Endothelial cell of umbilical vein (primary cell): ENCODE data around the gene STUM. TPM values are rescaled to one million over a fixed set of nuclear protein-coding genes. Genes with fewer than 3 reads are reported as not detected.

Source experiments
- BruUV-seq: library from RNA; stranded (reverse); fragments of 400-500 nt; replicated peaks from 2 replicates; lab custom pipeline; 2021; lab: Mats Ljungman, UMichigan
- CTCF ChIA-PET: fragments of 300-600, 350-600 bp; sonication (Branson Sonifier 250); formaldehyde crosslinking; loops from one replicate; lab custom pipeline; 2021; ENCODE audit warnings: antibody characterized with exemption, inconsistent platforms; lab: Charles Lee
- POLR2A ChIA-PET: fragments of 300-600, 350-600 bp; sonication (Branson Sonifier 250); formaldehyde crosslinking; loops from one replicate; lab custom pipeline; 2021; ENCODE audit warnings: antibody characterized with exemption, inconsistent platforms; lab: Charles Lee
- DNase-seq: peaks from one replicate; pipeline ENCODE4 v3.0.0-alpha.2; 2011; ENCODE audit warnings: low read depth, low spot score
- FAIRE-seq: peaks from 2 replicates; lab custom pipeline; 2011; peaks lifted over from hg19 to GRCh38; lab: Jason Lieb, UNC
- H2AFZ ChIP-seq: 2 replicates; pipeline ENCODE4 v1.6.0; 2012; ENCODE audit warnings: low read depth, low read length, control low read depth, inconsistent platforms
- H3K27ac ChIP-seq: 2 replicates; pipeline ENCODE4 v1.5.1; 2011; ENCODE audit warnings: low read depth, mild to moderate bottlenecking, control low read depth, low read length, moderate library complexity; ENCODE audit not compliant: insufficient read depth
- H3K27me3 ChIP-seq, 2 experiments: 2 replicates each; pipeline versions ENCODE4 v1.6.0 to v1.6.1; 2011; ENCODE audit warnings: low read length in 2 of 2, mixed read lengths in 1 of 2; ENCODE audit not compliant: control insufficient read depth in 2 of 2, insufficient read depth in 2 of 2
- H3K36me3 ChIP-seq, 2 experiments: 2 replicates in 1 of 2; 3 replicates in 1 of 2; pipeline ENCODE4 v1.5.1; 2011; ENCODE audit warnings: low read length in 2 of 2, mild to moderate bottlenecking in 1 of 2, moderate library complexity in 1 of 2; ENCODE audit not compliant: control insufficient read depth in 2 of 2, insufficient read depth in 2 of 2; ENCODE audit errors: extremely low read depth in 1 of 2
- H3K4me1 ChIP-seq: 3 replicates; pipeline ENCODE4 v1.5.1; 2011; ENCODE audit warnings: mild to moderate bottlenecking, low read length; ENCODE audit not compliant: control insufficient read depth, insufficient read depth; ENCODE audit errors: extremely low read depth
- H3K4me2 ChIP-seq: 2 replicates; pipeline ENCODE4 v1.6.1; 2011; ENCODE audit warnings: low read length, control low read depth, mixed read lengths; ENCODE audit not compliant: insufficient read depth
- H3K4me3 ChIP-seq, 3 experiments: fragments of 200-600 bp in 1 of 3; sonication (generic), shearing (Covaris generic) in 1 of 3; replicated peaks in 1 of 3; 2 replicates each; pipeline ENCODE4 v1.5.1; 2011 to 2016; ENCODE audit warnings: control low read depth in 3 of 3, low read length in 3 of 3, mild to moderate bottlenecking in 2 of 3, inconsistent platforms in 1 of 3, low read depth in 1 of 3, moderate library complexity in 1 of 3; ENCODE audit not compliant: insufficient read depth in 1 of 3
- H3K79me2 ChIP-seq: 2 replicates; pipeline ENCODE4 v1.6.0; 2012; ENCODE audit warnings: low read length, inconsistent platforms; ENCODE audit not compliant: control insufficient read depth, insufficient read depth
- H3K9ac ChIP-seq: replicated peaks from 2 replicates; pipeline ENCODE3; 2011; ENCODE audit warnings: low read length, control low read depth; ENCODE audit not compliant: insufficient read depth; ENCODE audit errors: extremely low read depth
- H3K9me1 ChIP-seq: replicated peaks from 3 replicates; pipeline ENCODE4 v1.6.0; 2011; ENCODE audit warnings: mild to moderate bottlenecking, low read length; ENCODE audit not compliant: control insufficient read depth, insufficient read depth; ENCODE audit errors: extremely low read depth
- H3K9me3 ChIP-seq: replicated peaks from 2 replicates; pipeline ENCODE4 v1.5.1; 2012; ENCODE audit warnings: low read length, inconsistent platforms; ENCODE audit not compliant: control insufficient read depth, insufficient read depth
- H4K20me1 ChIP-seq: replicated peaks from 2 replicates; pipeline ENCODE3; 2011; ENCODE audit warnings: mild to moderate bottlenecking, low read length; ENCODE audit not compliant: control insufficient read depth, insufficient read depth; ENCODE audit errors: extremely low read depth
- CTCF ChIP-seq, 2 donors: IDR thresholded peaks; 1 replicate in 1 of 2; 2 replicates in 1 of 2; pipeline ENCODE4 v1.5.1; 2011; ENCODE audit warnings: low read length in 2 of 2, mild to moderate bottlenecking in 2 of 2, moderate library complexity in 2 of 2, control low read depth in 1 of 2, inconsistent platforms in 1 of 2, low read depth in 1 of 2; ENCODE audit not compliant: insufficient read depth in 1 of 2; ENCODE audit errors: extremely low read depth in 1 of 2
- EZH2 ChIP-seq: IDR thresholded peaks from 2 replicates; pipeline ENCODE4 v1.6.1; 2012; ENCODE audit warnings: borderline replicate concordance, low read depth, mild to moderate bottlenecking, moderate library complexity, low read length, inconsistent platforms; ENCODE audit not compliant: severe bottlenecking
- FOS ChIP-seq: IDR thresholded peaks from 2 replicates; pipeline ENCODE4 v1.6.1; 2011; ENCODE audit warnings: mild to moderate bottlenecking, low read length, moderate library complexity, borderline replicate concordance; ENCODE audit not compliant: insufficient read depth
- MAX ChIP-seq: IDR thresholded peaks from 2 replicates; pipeline ENCODE4 v1.6.1; 2011; ENCODE audit not compliant: insufficient read depth, insufficient read length
- MYC ChIP-seq: IDR thresholded peaks from one replicate; pipeline ENCODE4 v1.6.1; 2011; ENCODE audit warnings: mild to moderate bottlenecking, low read depth, low read length
- POLR2A ChIP-seq: IDR thresholded peaks from 2 replicates; pipeline ENCODE4 v1.6.1; 2012; ENCODE audit warnings: low read depth, mild to moderate bottlenecking, control low read depth, low read length
- dilution Hi-C: fragments of 300-500 bp; cut with MboI; formaldehyde crosslinking; loops from one replicate; pipeline ENCODE4 v1.15.0; 2019; ENCODE audit warnings: low sequenced_read_pairs; ENCODE audit not compliant: extremely low pct_ligation_motif_present
- intact Hi-C: fragments of 100-400 bp; cut with micrococcal nuclease; formaldehyde crosslinking; loops from one replicate; pipeline ENCODE4 v1.10.0; 2022
- polyA plus RNA-seq, 4 experiments: library from polyadenylated mRNA; depleted of rRNA in 3 of 4; stranded (reverse) in 3 of 4; unstranded in 1 of 4; fragments of >200 nt; gene quantifications; 2 replicates each; pipeline versions ENCODE4 v1.2.1 to v1.2.3, GENCODE V29; 2011 to 2012; ENCODE audit warnings: missing spikeins in 1 of 4
- total RNA-seq: library from RNA; stranded (reverse); gene quantifications from 2 replicates; pipeline ENCODE4 v1.2.3, GENCODE V29; 2021

Gene STUM
- total and polyA plus RNA-seq, 2 donors (not counting 3 experiments of a cell fraction or from before 2014, with no cell fraction given), result not detected

GRCh38 chr1:226655251-226656163, 106.9 kb downstream of the STUM start:
- Histone ChIP-seq H4K20me1 (no peaks in the 10 kb centered on the region), H3K4me1 (peaks cover 30% of the 10 kb centered on the region), H3K79me2 (no peaks in the 10 kb centered on the region), H3K36me3 (no peaks in the 10 kb centered on the region), H3K4me2 (no peak overlapping the region), H3K9me1 (no peaks in the 10 kb centered on the region), H3K4me3 (no peak overlapping the region), H3K9me3 (no peaks in the 10 kb centered on the region), H3K27me3 (no peaks in the 10 kb centered on the region), H3K27ac (no peak overlapping the region), H3K9ac (no peak overlapping the region), H2AFZ (no peak overlapping the region)
- no TSS peak for BruUV-seq
- FAIRE-seq (no peak), DNase-seq (no peak)
- ChIA-PET POLR2A (no interaction called here), CTCF (interaction anchor here (0.7 to 1.5 kb wide), 2 partner anchors 27 to 84 kb away, joined by 3 read pairs; partner anchors contain the start of gene ITPKB)
- dilution Hi-C loops (no loop called here), intact Hi-C loops (no loop called here)
- no peak for TF ChIP-seq EZH2
- TF ChIP-seq MAX, result no peak
- no peak for TF ChIP-seq POLR2A
- TF ChIP-seq MYC, result no peak
- TF ChIP-seq CTCF (IDR thresholded peaks at IDR 0.05; ENCODE audit: extremely low read depth in 1 of 2, insufficient read depth in 1 of 2, low read depth in 1 of 2, low read length in 2 of 2), result no peak
- TF ChIP-seq FOS, result no peak
